Testis (tissue), 2 donors: Measurements from ENCODE around the gene COL23A1.

Experiments used
- CTCF ChIP-seq, 3 experiments: fragments of 450-650 bp in 2 of 3; fragments of 200-600 bp in 1 of 3; sonication (generic) in 1 of 3; IDR thresholded peaks; one replicate each; pipeline ENCODE4 v1.5.1; 2016 to 2019; ENCODE audit warnings: antibody characterized with exemption in 3 of 3, mild to moderate bottlenecking in 2 of 3, moderate library complexity in 1 of 3
- POLR2A ChIP-seq: fragments of 450-650 bp; IDR thresholded peaks from one replicate; pipeline ENCODE4 v1.6.1; 2017; ENCODE audit warnings: antibody characterized with exemption, mild to moderate bottlenecking, moderate library complexity

- no peak for TF ChIP-seq POLR2A
- TF ChIP-seq CTCF (IDR thresholded peaks at IDR 0.05) = no peak
Observed at GRCh38 chr5:178323541-178323865, 266.7 kb downstream of the COL23A1 start.
